HepG2 (cell line): Measurements from ENCODE around the gene SLCO4A1.

ENCODE experiments used
- KLF6 ChIP-seq: IDR thresholded peaks from 2 replicates; pipeline ENCODE4 v1.8.0; 2016; ENCODE audit warnings: missing biosample characterization, missing genetic modification reagents
- NR2F1 ChIP-seq, 2 experiments: fragments of 450-650 bp in 1 of 2; formaldehyde crosslinking in 1 of 2; IDR thresholded peaks; 2 replicates each; pipeline versions ENCODE4 v1.5.0 to v1.6.1; 2016 to 2020; ENCODE audit warnings: mild to moderate bottlenecking in 1 of 2, missing compliant biosample characterization in 1 of 2, missing genetic modification reagents in 1 of 2, moderate library complexity in 1 of 2
- RORA ChIP-seq: sonication (generic); formaldehyde crosslinking; IDR thresholded peaks from 2 replicates; pipeline ENCODE4 v1.5.0; 2020; ENCODE audit warnings: mild to moderate bottlenecking, missing genetic modification reagents, moderate library complexity
- TAF1 ChIP-seq: sonication (generic); formaldehyde crosslinking; IDR thresholded peaks from 2 replicates; pipeline ENCODE4 v1.4.0; 2020; ENCODE audit warnings: missing genetic modification reagents
- TF ChIP-seq, protein P1 (sequence below): sonication (generic); formaldehyde crosslinking; IDR thresholded peaks from 2 replicates; pipeline ENCODE4 v1.5.0; 2020; ENCODE audit warnings: mild to moderate bottlenecking, missing genetic modification reagents, moderate library complexity
- TF ChIP-seq, protein P2 (sequence below), 2 experiments: sonication (generic) in 1 of 2; formaldehyde crosslinking in 1 of 2; IDR thresholded peaks; 2 replicates each; pipeline versions ENCODE4 v1.4.0 to v1.6.1; 2018 to 2020; ENCODE audit warnings: missing genetic modification reagents in 2 of 2, borderline replicate concordance in 1 of 2, low read depth in 1 of 2, mild to moderate bottlenecking in 1 of 2, missing biosample characterization in 1 of 2

DNA sequence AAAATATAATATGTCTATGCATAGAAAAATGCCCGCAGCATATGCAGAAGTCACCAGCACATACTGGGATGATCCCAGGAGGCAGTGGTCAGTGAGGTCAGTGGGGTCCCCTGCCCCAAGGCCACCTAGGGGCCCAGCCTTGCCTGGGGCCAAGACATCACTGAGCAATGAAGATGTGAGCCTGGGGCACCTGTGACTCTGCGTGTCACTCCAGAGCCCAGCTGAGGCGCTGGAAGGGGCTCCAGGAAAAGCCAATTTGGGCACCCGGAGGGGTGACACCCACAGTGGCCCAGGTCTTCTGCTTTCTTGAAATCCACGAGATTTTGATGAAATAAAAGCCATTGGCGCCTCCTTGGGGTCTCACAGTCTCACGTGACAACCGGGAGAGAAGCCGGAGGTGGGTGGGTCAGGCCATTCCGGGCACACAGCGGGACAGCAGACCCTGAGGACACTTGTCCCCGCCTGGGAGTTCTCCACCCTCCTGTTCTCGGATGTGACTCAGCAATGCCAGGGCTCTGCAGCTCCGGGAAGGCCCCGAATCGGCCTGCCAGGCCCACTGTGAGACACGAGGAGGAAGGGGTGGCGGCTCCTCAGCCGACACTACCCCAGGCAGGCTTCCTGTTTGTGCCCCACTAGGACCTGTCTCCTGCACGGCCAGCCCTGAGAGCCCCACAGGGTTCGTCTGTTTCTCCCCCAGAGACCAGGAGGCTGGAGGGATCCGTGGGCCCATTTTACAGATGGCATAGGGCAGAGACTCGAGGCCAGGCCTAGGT, 24.4 kb upstream of the SLCO4A1 start:
- TF ChIP-seq, protein P1, sequence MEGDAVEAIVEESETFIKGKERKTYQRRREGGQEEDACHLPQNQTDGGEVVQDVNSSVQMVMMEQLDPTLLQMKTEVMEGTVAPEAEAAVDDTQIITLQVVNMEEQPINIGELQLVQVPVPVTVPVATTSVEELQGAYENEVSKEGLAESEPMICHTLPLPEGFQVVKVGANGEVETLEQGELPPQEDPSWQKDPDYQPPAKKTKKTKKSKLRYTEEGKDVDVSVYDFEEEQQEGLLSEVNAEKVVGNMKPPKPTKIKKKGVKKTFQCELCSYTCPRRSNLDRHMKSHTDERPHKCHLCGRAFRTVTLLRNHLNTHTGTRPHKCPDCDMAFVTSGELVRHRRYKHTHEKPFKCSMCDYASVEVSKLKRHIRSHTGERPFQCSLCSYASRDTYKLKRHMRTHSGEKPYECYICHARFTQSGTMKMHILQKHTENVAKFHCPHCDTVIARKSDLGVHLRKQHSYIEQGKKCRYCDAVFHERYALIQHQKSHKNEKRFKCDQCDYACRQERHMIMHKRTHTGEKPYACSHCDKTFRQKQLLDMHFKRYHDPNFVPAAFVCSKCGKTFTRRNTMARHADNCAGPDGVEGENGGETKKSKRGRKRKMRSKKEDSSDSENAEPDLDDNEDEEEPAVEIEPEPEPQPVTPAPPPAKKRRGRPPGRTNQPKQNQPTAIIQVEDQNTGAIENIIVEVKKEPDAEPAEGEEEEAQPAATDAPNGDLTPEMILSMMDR (CRISPR knock-in tag), result no peak
- TF ChIP-seq, protein P2, sequence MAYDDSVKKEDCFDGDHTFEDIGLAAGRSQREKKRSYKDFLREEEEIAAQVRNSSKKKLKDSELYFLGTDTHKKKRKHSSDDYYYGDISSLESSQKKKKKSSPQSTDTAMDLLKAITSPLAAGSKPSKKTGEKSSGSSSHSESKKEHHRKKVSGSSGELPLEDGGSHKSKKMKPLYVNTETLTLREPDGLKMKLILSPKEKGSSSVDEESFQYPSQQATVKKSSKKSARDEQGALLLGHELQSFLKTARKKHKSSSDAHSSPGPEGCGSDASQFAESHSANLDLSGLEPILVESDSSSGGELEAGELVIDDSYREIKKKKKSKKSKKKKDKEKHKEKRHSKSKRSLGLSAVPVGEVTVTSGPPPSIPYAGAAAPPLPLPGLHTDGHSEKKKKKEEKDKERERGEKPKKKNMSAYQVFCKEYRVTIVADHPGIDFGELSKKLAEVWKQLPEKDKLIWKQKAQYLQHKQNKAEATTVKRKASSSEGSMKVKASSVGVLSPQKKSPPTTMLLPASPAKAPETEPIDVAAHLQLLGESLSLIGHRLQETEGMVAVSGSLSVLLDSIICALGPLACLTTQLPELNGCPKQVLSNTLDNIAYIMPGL (CRISPR knock-in tag; IDR thresholded peaks at IDR 0.05; ENCODE audit: borderline replicate concordance in 1 of 2, low read depth in 1 of 2), result peak; percentile 14 to 23; a peak in 1 of 4 replicates
- TF ChIP-seq RORA (CRISPR knock-in tag), result no peak
- no peak for TF ChIP-seq KLF6 (CRISPR knock-in tag)
- TF ChIP-seq TAF1 (CRISPR knock-in tag), result no peak; the same call in 1 of the 2 replicates
- TF ChIP-seq NR2F1 (CRISPR knock-in tag; IDR thresholded peaks at IDR 0.05), result 0 out of 4 replicates have a peak, but pooled peaks of 1 of the 2 experiments have one; percentile 4
